BJ (cell line): ENCODE measurements around the gene CCNT2. TPM values are rescaled to one million over a fixed set of nuclear protein-coding genes. Genes with fewer than 3 reads are reported as not detected.
A peak's percentile ranks its signal among the peaks of the same experiment; 100 is the strongest.

ENCODE experiments used
- CTCF ChIA-PET: fragments of 350-600 bp; formaldehyde crosslinking; extraction: SDS; loops from one replicate; lab custom pipeline; 2021; ENCODE audit warnings: antibody characterized with exemption, inconsistent platforms; lab: Yijun Ruan, JAX
- POLR2A ChIA-PET: fragments of 300-600 bp; sonication (Branson Sonifier 250); formaldehyde crosslinking; extraction: SDS; loops from one replicate; lab custom pipeline; 2021; ENCODE audit warnings: antibody characterized with exemption; lab: Charles Lee
- DNase-seq: peaks from one replicate; pipeline ENCODE4 v3.0.0-alpha.2; 2011; ENCODE audit warnings: low read depth
- H3K27me3 ChIP-seq: 2 replicates; pipeline ENCODE4 v1.6.0; 2011; ENCODE audit warnings: low read length; ENCODE audit not compliant: control insufficient read depth, insufficient read depth
- H3K36me3 ChIP-seq: 2 replicates; pipeline ENCODE4 v1.5.1; 2011; ENCODE audit warnings: low read length; ENCODE audit not compliant: control insufficient read depth, insufficient read depth
- H3K4me3 ChIP-seq: 2 replicates; pipeline ENCODE4 v1.5.1; 2011; ENCODE audit warnings: low read depth, mild to moderate bottlenecking, control low read depth, low read length
- CTCF ChIP-seq: IDR thresholded peaks from 2 replicates; pipeline ENCODE4 v1.5.1; 2011; ENCODE audit warnings: low read depth, mild to moderate bottlenecking, control low read depth, inconsistent platforms, low read length, moderate library complexity; ENCODE audit not compliant: insufficient read depth
- polyA plus RNA-seq: library from polyadenylated mRNA; depleted of rRNA; stranded (reverse); fragments of >200 nt; gene quantifications from 2 replicates; pipeline ENCODE4 v1.2.3, GENCODE V29; 2011

The CCNT2 gene
- polyA plus RNA-seq, 1 experiment: 9.1 TPM

DNA sequence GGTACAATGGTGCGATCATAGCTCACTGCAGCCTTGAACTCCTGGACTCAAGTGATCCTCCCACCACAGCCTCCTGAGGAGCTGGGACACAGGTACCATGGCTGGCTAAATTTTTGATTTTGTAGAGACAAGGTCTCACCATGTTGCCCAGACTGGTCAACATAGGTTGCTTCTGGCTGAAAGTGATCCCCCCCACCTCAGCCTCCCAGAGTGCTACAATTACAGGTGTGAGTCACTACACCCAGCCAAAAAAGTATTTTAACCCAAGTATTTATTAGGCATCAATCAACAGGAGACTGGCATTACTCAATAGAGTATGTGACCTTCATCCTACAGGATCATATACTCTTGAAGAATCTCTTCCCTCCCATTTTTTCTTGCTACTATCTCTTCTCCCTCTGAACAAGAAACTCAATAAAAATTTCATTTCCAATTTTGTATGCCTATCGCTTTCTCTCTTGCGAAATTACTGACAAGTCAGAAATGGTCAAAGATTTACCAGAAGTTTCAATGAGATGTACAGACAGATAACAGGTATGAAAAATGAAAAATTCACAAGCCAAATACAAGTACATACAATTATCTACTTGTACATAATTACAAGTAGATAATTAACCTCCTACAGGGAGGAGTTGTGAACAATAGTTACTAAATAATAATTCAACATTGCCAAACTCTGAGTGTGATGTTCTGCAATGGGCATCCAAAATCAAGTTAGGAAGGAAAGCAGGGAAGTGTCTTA, 34.9 kb upstream of the CCNT2 start:
- H3K4me3 ChIP-seq: no peak overlapping the region
- no peak for TF ChIP-seq CTCF
- POLR2A ChIA-PET: no interaction called here
- H3K27me3 ChIP-seq: no peaks in the 10 kb centered on the region
- H3K36me3 ChIP-seq: no peaks in the 10 kb centered on the region
- CTCF ChIA-PET: no interaction called here
- no peak for DNase-seq

- CTCF ChIA-PET: no interaction called here
- Histone ChIP-seq H3K36me3 (no peaks in the 10 kb centered on the region), H3K4me3 (no peak overlapping the region), H3K27me3 (no peaks in the 10 kb centered on the region)
- no peak for DNase-seq
- POLR2A ChIA-PET: no interaction called here
- TF ChIP-seq CTCF: no peak
These were observed 34.2 kb upstream of the CCNT2 start for GRCh38 chr2:134884435-134884834.

DNA sequence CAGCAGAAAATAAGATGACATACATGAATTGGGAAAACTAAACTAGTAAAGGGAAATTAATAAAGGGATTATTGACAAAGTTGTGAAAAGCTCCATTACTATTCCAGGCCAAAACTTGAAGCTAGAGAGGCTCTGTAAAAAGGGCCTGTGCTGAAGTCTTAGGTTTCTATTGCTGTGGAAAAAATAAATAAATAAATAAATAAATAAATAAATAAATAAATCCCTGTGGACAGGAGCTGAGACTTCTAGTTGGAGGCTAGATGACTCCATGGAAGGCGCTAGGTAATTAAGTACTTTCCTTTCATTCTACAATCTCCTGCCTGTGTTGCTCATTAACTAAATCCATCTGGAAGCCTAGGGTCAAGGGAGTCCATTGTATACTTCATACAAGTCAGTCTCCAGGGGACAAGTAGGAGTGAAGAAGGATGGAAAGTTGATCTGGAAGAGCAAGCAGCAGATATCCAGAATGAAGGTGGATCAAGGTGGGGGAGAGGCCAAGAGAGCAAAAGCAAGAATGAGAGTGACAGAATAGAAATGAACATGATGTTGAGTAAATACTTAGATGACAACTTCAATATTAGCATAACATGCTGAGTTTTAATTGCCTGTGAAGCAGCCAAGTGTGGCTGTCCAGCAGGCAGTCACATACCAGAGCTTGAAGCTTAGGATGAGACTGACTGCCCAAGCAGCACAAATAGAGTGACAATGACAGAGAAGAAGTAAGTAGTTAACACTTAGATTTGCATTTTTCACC, 26.2 kb upstream of the CCNT2 start:
- CTCF ChIA-PET: no interaction called here
- Histone ChIP-seq H3K36me3 (no peaks in the 10 kb centered on the region), H3K27me3 (no peaks in the 10 kb centered on the region), H3K4me3 (no peak overlapping the region)
- TF ChIP-seq CTCF: no peak
- POLR2A ChIA-PET: no interaction called here
- no peak for DNase-seq

- Histone ChIP-seq H3K36me3 (no peaks in the 10 kb centered on the region), H3K27me3 (no peaks in the 10 kb centered on the region), H3K4me3 (no peak overlapping the region)
- CTCF ChIA-PET: interaction anchor here (0.8 to 1.9 kb wide), 3 partner anchors 429 to 1015 kb away, joined by 3 to 6 read pairs (median 3); no protein-coding TSS in a partner anchor
- POLR2A ChIA-PET: no interaction called here
- DNase-seq: no peak
- TF ChIP-seq CTCF: 0 out of 2 replicates have a peak, but pooled peaks have one; percentile 8
These were observed 20.7 kb upstream of the CCNT2 start for GRCh38 chr2:134897932-134898331.

- DNase-seq: no peak
- ChIA-PET POLR2A (no interaction called here), CTCF (interaction anchor here (0.6 to 1.9 kb wide), 2 partner anchors 59 to 448 kb away, joined by 6 read pairs; no protein-coding TSS in a partner anchor)
- no peak overlapping the region for H3K4me3 ChIP-seq
- no peak for TF ChIP-seq CTCF
- H3K27me3 ChIP-seq: no peaks in the 10 kb centered on the region
- H3K36me3 ChIP-seq: no peaks in the 10 kb centered on the region
These were observed 19.4 kb upstream of the CCNT2 start for GRCh38 chr2:134899204-134899603.
